OCI-LY3 (cell line): ENCODE results near the gene ELK3.

Experiments
- H2AFZ ChIP-seq: fragments of 200-600, 300-600 bp; shearing (Covaris generic); 2 replicates; pipeline ENCODE4 v1.6.0; 2014; ENCODE audit warnings: antibody characterized with exemption, low read depth, low read length
- H3K27ac ChIP-seq: fragments of 200-600, 300-600 bp; sonication (generic); 2 replicates; pipeline ENCODE4 v1.5.1; 2014; ENCODE audit warnings: mild to moderate bottlenecking, low read length, moderate library complexity, mixed read lengths
- H3K27me3 ChIP-seq: fragments of 200-600, 300-600 bp; sonication (generic); 2 replicates; pipeline ENCODE4 v1.6.1; 2014; ENCODE audit warnings: low read depth, low read length, mixed read lengths
- H3K36me3 ChIP-seq: fragments of 200-600, 300-600 bp; sonication (generic); replicated peaks from 2 replicates; pipeline ENCODE3; 2014; ENCODE audit warnings: low read depth, low read length, mixed read lengths
- H3K4me1 ChIP-seq: fragments of 300-600, 200-600 bp; sonication (generic); 2 replicates; pipeline ENCODE4 v1.6.1; 2014; ENCODE audit warnings: low read length, mixed read lengths
- H3K4me2 ChIP-seq: fragments of 200-600, 300-600 bp; sonication (generic); 2 replicates; pipeline ENCODE4 v1.6.1; 2014; ENCODE audit warnings: low read length, mixed read lengths
- H3K4me3 ChIP-seq: fragments of 300-600, 200-600 bp; sonication (generic); 2 replicates; pipeline ENCODE4 v1.5.1; 2014; ENCODE audit warnings: antibody characterized with exemption, mild to moderate bottlenecking, low read length, moderate library complexity
- H3K79me2 ChIP-seq: fragments of 300-600, 200-600 bp; shearing (Covaris generic); 2 replicates; pipeline ENCODE4 v1.6.1; 2014; ENCODE audit warnings: mild to moderate bottlenecking, low read length, mixed read lengths
- H3K9ac ChIP-seq: fragments of 300-600, 200-600 bp; shearing (Covaris generic); 2 replicates; pipeline ENCODE4 v1.6.0; 2014; ENCODE audit warnings: mild to moderate bottlenecking, low read length, moderate library complexity
- H3K9me3 ChIP-seq: fragments of 200-600, 300-600 bp; shearing (Covaris generic); 2 replicates; pipeline ENCODE4 v1.6.1; 2014; ENCODE audit warnings: low read length, mixed read lengths; ENCODE audit not compliant: insufficient read depth
- H4K20me1 ChIP-seq: fragments of 200-600, 300-600 bp; sonication (generic); 2 replicates; pipeline ENCODE4 v1.6.1; 2016; ENCODE audit warnings: low read length, mixed read lengths; ENCODE audit not compliant: insufficient read depth
- CTCF ChIP-seq: fragments of 200-600, 300-600 bp; sonication (generic); IDR thresholded peaks from 2 replicates; pipeline ENCODE4 v1.5.1; 2014; ENCODE audit warnings: antibody characterized with exemption, low read length, low read depth
- EZH2phosphoT487 ChIP-seq: fragments of 200-600 bp; shearing (Covaris generic); IDR thresholded peaks from 2 replicates; pipeline ENCODE4 v1.6.1; 2018; ENCODE audit warnings: antibody characterized with exemption, mixed run types, low read depth

ELK3 gene

DNA sequence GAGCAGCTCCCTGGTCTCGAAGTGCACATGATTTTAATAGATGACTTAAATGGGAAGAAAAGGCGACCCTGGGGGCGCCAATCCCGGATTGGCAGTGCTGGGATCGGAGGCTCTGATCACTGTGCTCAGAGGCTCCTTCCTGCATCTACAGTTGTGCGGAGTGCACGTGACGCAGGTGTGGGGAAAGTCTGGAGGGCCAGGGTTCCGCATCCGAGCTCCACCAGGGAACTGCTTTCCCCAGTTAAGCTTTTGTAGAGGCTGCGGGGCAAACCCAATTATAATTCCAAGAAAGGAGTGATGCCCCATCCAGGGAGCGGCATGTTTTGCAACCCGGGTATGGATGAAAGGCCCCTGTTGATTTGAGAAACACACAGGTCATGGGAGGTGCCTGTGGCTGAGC, 36.5 kb downstream of the ELK3 start:
- H3K9ac ChIP-seq, result no peak overlapping the region
- H3K79me2 ChIP-seq, result peaks cover 86% of the 10 kb centered on the region
- TF ChIP-seq CTCF (no peak), EZH2phosphoT487 (no peak)
- H3K4me1 ChIP-seq, result no peaks in the 10 kb centered on the region
- H3K27ac ChIP-seq, result no peak overlapping the region
- no peaks in the 10 kb centered on the region for H3K27me3 ChIP-seq
- H3K4me3 ChIP-seq, result no peak overlapping the region
- H3K9me3 ChIP-seq, result no peaks in the 10 kb centered on the region
- no peak overlapping the region for H3K4me2 ChIP-seq
- H4K20me1 ChIP-seq, result peaks cover 61% of the 10 kb centered on the region
- no peak overlapping the region for H2AFZ ChIP-seq
- peaks cover 27% of the 10 kb centered on the region for H3K36me3 ChIP-seq

DNA sequence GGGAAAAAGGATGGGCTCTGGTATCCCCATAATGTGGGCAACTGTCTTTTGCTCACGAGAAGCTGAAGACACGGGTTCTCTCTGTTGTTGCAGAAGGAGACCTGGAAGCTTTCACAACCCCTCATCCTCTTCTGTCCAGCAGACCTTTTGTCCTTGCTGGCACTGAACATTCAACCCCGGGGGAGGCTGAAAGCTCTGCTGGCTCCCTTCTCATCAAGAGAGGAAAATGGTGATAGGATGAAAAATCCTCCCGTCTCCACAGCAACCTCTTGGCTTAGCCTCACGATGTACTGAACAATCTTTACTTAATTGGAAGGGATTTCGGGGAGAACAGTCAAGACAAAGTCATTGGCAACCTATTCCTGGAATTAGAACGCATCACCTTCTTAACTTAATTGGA, 39.0 kb downstream of the ELK3 start:
- no peak overlapping the region for H2AFZ ChIP-seq
- peaks cover 89% of the 10 kb centered on the region for H3K79me2 ChIP-seq
- no peak overlapping the region for H3K4me2 ChIP-seq
- H3K4me3 ChIP-seq, result no peak overlapping the region
- H3K36me3 ChIP-seq, result peaks cover 29% of the 10 kb centered on the region
- TF ChIP-seq EZH2phosphoT487 (no peak), CTCF (no peak)
- no peak overlapping the region for H3K27ac ChIP-seq
- H4K20me1 ChIP-seq, result peaks cover 63% of the 10 kb centered on the region
- H3K9me3 ChIP-seq, result no peaks in the 10 kb centered on the region
- no peak overlapping the region for H3K9ac ChIP-seq
- no peaks in the 10 kb centered on the region for H3K27me3 ChIP-seq
- H3K4me1 ChIP-seq, result no peaks in the 10 kb centered on the region

DNA sequence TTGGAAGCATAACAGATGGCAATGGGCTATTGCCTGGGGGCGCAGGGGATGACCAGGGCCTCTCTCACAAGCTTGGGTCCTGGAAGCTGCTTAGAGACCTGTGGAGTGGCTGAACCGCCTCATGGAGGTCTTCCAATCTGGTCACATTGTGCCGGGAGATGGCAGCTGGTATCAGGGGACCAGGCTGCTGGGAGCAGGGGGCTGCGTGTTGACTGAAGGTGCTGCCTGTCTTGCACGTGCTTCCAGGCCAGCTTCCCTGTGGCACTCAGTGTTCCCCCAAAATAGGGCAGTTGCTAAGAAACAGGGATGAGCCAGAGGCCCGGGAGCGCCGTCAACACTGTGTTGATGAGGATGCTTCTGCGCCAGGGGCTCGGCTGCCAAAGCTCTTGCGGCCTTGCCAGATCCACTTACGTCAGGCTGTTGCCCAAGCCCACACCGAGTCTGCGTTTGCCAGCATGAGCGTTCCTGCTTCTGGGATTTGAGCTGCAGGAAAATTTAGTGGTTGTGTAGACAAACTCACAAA, 39.8 kb downstream of the ELK3 start:
- H3K4me2 ChIP-seq, result no peak overlapping the region
- no peaks in the 10 kb centered on the region for H3K9me3 ChIP-seq
- no peak overlapping the region for H3K9ac ChIP-seq
- H3K79me2 ChIP-seq, result peaks cover 90% of the 10 kb centered on the region
- no peaks in the 10 kb centered on the region for H3K27me3 ChIP-seq
- H3K27ac ChIP-seq, result no peak overlapping the region
- H3K4me1 ChIP-seq, result no peaks in the 10 kb centered on the region
- no peak overlapping the region for H3K4me3 ChIP-seq
- H3K36me3 ChIP-seq, result peaks cover 23% of the 10 kb centered on the region
- TF ChIP-seq EZH2phosphoT487 (no peak), CTCF (no peak)
- peaks cover 65% of the 10 kb centered on the region for H4K20me1 ChIP-seq
- H2AFZ ChIP-seq, result no peak overlapping the region

GRCh38 chr12:96234591-96235483, 40.7 kb downstream of the ELK3 start:
- peaks cover 66% of the 10 kb centered on the region for H4K20me1 ChIP-seq
- H3K9me3 ChIP-seq, result no peaks in the 10 kb centered on the region
- H3K36me3 ChIP-seq, result peaks cover 21% of the 10 kb centered on the region
- no peak overlapping the region for H3K4me2 ChIP-seq
- H3K9ac ChIP-seq, result no peak overlapping the region
- no peak overlapping the region for H2AFZ ChIP-seq
- no peak for TF ChIP-seq EZH2phosphoT487
- no peak for TF ChIP-seq CTCF
- no peaks in the 10 kb centered on the region for H3K4me1 ChIP-seq
- H3K27ac ChIP-seq, result no peak overlapping the region
- no peak overlapping the region for H3K4me3 ChIP-seq
- H3K27me3 ChIP-seq, result no peaks in the 10 kb centered on the region
- H3K79me2 ChIP-seq, result peaks cover 90% of the 10 kb centered on the region
